Neutrophil (primary cell): ENCODE data around the gene DSG3.

Experiments
- H3K27ac ChIP-seq: fragments of 200-600 bp; sonication (generic); 2 replicates; pipeline ENCODE4 v1.5.1; 2016; ENCODE audit warnings: mild to moderate bottlenecking, moderate library complexity
- H3K27me3 ChIP-seq: fragments of 200-600 bp; sonication (generic); 2 replicates; pipeline ENCODE4 v1.6.0; 2016; ENCODE audit warnings: mild to moderate bottlenecking
- H3K36me3 ChIP-seq: fragments of 200-600 bp; sonication (generic); 2 replicates; pipeline ENCODE4 v1.5.1; 2017
- H3K4me1 ChIP-seq, 2 experiments: fragments of 200-600 bp in 1 of 2; sonication (generic) in 1 of 2; 1 replicate in 1 of 2; 2 replicates in 1 of 2; pipeline versions ENCODE4 v1.5.1 to v1.6.1; 2013 to 2016; ENCODE audit warnings: low read depth in 1 of 2, low read length in 1 of 2, mild to moderate bottlenecking in 1 of 2, moderate library complexity in 1 of 2; ENCODE audit not compliant: control insufficient read depth in 1 of 2, insufficient read depth in 1 of 2
- H3K4me3 ChIP-seq, 2 experiments: fragments of 200-600 bp in 1 of 2; sonication (generic) in 1 of 2; 1 replicate in 1 of 2; 2 replicates in 1 of 2; pipeline ENCODE4 v1.5.1; 2013 to 2016; ENCODE audit warnings: low read depth in 1 of 2, low read length in 1 of 2, mild to moderate bottlenecking in 1 of 2, moderate library complexity in 1 of 2
- H3K9me3 ChIP-seq: fragments of 200-600 bp; sonication (generic); 2 replicates; pipeline ENCODE4 v1.5.1; 2016
- TF ChIP-seq, protein P1 (sequence below): fragments of 200-600 bp; sonication (generic); IDR thresholded peaks from 2 replicates; pipeline ENCODE4 v1.5.1; 2016; ENCODE audit warnings: antibody characterized with exemption

DSG3 gene

DNA sequence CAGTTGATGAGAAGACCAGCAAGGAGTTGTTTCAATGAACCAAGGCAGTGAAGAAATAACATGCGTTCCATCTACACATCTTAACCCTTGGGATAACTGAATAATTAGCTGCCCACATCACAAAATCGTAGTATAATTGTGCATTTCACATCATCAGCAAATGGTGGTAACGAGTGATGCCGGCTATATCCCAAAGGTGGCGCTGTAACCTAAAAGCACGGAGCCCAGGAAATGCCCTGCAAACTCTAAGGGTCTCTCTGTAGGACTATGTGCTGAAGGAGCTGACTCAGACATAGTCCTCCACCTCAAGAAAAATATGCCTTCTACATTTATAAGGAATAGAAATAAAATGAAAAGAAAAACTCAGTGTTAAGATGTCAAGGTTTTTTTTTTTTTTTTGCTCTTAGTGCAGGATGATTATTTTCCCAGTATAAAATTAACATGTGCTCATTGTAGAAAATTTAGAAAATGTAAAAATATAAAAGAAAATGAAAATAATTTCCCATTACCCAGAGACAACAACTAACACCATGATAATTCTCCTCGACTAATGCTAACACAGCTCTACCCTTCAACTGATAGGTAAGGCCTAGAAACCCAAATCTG is 23.1 kb upstream of the DSG3 start:
- Histone ChIP-seq H3K4me3 (no peak overlapping the region), H3K36me3 (no peaks in the 10 kb centered on the region), H3K9me3 (no peaks in the 10 kb centered on the region), H3K27ac (no peak overlapping the region), H3K27me3 (no peaks in the 10 kb centered on the region), H3K4me1 (no peaks in the 10 kb centered on the region)
- TF ChIP-seq, protein P1, sequence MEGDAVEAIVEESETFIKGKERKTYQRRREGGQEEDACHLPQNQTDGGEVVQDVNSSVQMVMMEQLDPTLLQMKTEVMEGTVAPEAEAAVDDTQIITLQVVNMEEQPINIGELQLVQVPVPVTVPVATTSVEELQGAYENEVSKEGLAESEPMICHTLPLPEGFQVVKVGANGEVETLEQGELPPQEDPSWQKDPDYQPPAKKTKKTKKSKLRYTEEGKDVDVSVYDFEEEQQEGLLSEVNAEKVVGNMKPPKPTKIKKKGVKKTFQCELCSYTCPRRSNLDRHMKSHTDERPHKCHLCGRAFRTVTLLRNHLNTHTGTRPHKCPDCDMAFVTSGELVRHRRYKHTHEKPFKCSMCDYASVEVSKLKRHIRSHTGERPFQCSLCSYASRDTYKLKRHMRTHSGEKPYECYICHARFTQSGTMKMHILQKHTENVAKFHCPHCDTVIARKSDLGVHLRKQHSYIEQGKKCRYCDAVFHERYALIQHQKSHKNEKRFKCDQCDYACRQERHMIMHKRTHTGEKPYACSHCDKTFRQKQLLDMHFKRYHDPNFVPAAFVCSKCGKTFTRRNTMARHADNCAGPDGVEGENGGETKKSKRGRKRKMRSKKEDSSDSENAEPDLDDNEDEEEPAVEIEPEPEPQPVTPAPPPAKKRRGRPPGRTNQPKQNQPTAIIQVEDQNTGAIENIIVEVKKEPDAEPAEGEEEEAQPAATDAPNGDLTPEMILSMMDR: no peak

DNA sequence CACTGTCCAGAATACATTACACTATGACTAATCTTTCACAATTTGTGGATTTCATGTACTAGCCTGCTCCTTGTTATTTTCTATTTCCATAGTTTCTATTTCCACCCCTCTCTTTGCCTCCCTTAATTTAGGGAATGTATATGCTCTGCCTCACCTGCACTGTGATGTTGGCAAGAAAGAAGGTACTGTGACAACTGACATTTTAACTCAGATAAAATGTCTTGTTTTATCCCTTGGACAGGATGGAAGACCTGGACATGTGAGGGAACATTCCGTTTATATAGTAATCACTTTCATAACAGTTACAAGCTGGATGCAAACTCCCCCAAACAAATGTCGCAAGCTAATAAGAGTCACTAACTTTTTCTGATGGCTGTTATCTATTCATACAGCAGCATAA is 21.5 kb upstream of the DSG3 start:
- no peaks in the 10 kb centered on the region for H3K9me3 ChIP-seq
- TF ChIP-seq, protein P1: no peak
- H3K36me3 ChIP-seq: no peaks in the 10 kb centered on the region
- H3K27me3 ChIP-seq: no peaks in the 10 kb centered on the region
- no peaks in the 10 kb centered on the region for H3K4me1 ChIP-seq
- H3K27ac ChIP-seq: no peak overlapping the region
- H3K4me3 ChIP-seq: no peak overlapping the region

DNA sequence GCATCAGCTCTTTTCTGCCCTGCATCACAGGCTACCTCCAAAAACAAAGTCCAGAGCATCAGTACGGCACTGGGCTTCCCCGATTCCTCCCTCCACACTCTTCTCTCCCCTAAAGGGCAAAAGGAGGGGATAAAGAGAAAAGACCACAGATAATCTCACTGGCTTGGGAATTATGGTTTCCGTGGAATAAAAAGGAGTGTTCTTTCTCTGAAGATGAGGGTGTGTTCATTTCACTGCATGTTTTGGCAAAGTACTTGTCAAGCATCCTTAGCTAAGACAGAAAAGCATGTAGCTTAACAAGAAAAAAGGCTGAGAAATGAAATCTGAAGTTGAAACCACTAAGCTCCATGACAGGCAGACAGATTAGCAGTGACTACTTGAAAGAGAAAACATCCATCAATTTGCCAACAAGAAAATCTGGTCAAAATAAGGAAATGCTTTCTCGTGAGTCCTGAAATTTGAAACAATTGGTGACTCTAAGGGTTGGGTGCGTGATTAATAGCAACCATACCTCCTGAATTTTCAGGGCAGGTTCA is 20.6 kb upstream of the DSG3 start:
- TF ChIP-seq, protein P1: no peak
- Histone ChIP-seq H3K9me3 (no peaks in the 10 kb centered on the region), H3K27ac (no peak overlapping the region), H3K36me3 (no peaks in the 10 kb centered on the region), H3K4me3 (no peak overlapping the region), H3K27me3 (no peaks in the 10 kb centered on the region), H3K4me1 (no peaks in the 10 kb centered on the region)

DNA sequence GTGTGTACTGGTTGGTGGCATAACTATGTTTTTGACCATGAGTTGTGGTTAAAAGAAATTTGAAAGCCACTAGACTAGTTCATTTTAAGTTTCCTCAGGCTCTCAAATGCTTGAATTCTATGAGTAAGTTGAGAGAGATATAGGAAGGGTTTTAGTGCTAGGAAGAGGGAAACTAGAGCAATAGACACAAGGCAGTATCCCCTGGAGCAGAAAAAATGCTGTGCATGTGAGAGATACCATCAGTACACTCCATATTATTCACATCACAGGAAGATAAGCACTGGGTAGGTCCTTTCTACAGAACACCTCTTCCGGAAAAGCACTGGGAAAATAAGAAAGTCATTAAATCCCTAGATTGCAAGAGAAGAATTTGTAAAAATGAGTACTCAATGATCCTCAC is 19.3 kb upstream of the DSG3 start:
- Histone ChIP-seq H3K36me3 (no peaks in the 10 kb centered on the region), H3K4me1 (no peaks in the 10 kb centered on the region), H3K4me3 (no peak overlapping the region), H3K9me3 (no peaks in the 10 kb centered on the region), H3K27ac (no peak overlapping the region), H3K27me3 (no peaks in the 10 kb centered on the region)
- TF ChIP-seq, protein P1: no peak

DNA sequence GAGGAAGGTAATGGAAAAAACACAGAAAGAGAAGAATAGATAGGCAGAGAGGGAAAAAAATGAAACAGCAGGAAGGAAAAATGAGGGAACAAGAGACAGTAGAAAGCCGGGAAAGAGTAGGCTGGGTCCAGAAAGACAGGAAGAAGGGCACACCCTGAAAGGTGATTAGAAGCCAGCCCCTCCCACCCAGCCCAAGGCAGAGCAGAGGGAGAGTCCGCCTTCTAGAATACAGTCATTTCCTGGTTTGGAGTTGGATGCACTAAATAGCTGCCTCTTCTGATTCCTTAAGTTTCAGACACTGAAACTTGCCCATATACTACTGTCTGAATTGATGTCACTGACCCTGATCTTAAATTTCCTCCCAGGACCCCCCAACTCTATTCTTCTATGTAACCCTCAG is 17.9 kb upstream of the DSG3 start:
- TF ChIP-seq, protein P1: no peak
- Histone ChIP-seq H3K4me3 (no peak overlapping the region), H3K9me3 (no peaks in the 10 kb centered on the region), H3K27me3 (no peaks in the 10 kb centered on the region), H3K27ac (no peak overlapping the region), H3K4me1 (no peaks in the 10 kb centered on the region), H3K36me3 (no peaks in the 10 kb centered on the region)
